Nephron progenitor cell (in vitro differentiated cells): ENCODE results near the gene USP48.

Experiments used
- DNase-seq: peaks from one replicate; pipeline ENCODE4 v3.0.0; 2021
- H3K27ac Mint-ChIP-seq: 2 replicates; pipeline ENCODE4 v1.8.0; 2021; ENCODE audit warnings: mild to moderate bottlenecking, moderate library complexity, mixed read lengths
- H3K27me3 Mint-ChIP-seq: 2 replicates; pipeline ENCODE4 v1.8.0; 2021; ENCODE audit warnings: mild to moderate bottlenecking, low read depth, mixed read lengths; ENCODE audit not compliant: poor library complexity
- H3K36me3 Mint-ChIP-seq: 2 replicates; pipeline ENCODE4 v1.8.0; 2021; ENCODE audit warnings: low read depth, mixed read lengths
- H3K4me1 Mint-ChIP-seq: 2 replicates; pipeline ENCODE4 v1.8.0; 2021; ENCODE audit warnings: mixed read lengths
- H3K4me3 Mint-ChIP-seq: 2 replicates; pipeline ENCODE4 v1.8.0; 2021; ENCODE audit warnings: mild to moderate bottlenecking, moderate library complexity, mixed read lengths
- H3K9me3 Mint-ChIP-seq: 2 replicates; pipeline ENCODE4 v1.8.0; 2021; ENCODE audit warnings: mild to moderate bottlenecking, moderate library complexity, mixed read lengths
- CTCF ChIP-seq: fragments of 200-600 bp; sonication (generic); IDR thresholded peaks from 2 replicates; pipeline ENCODE4 v1.5.0; 2021; ENCODE audit warnings: antibody characterized with exemption

Gene USP48

GRCh38 chr1:21668232-21668950, 114.6 kb downstream of the USP48 start:
- TF ChIP-seq CTCF, result no peak
- Mint-ChIP-seq H3K4me1 (peaks cover 41% of the 10 kb centered on the region), H3K9me3 (no peaks in the 10 kb centered on the region), H3K36me3 (no peaks in the 10 kb centered on the region), H3K27ac (no peak overlapping the region), H3K27me3 (peaks cover 47% of the 10 kb centered on the region), H3K4me3 (peak overlapping the region; percentile 54)
- no peak for DNase-seq

GRCh38 chr1:21667348-21668231, 115.4 kb downstream of the USP48 start:
- Mint-ChIP-seq H3K36me3 (no peaks in the 10 kb centered on the region), H3K27me3 (peaks cover 55% of the 10 kb centered on the region), H3K9me3 (no peaks in the 10 kb centered on the region), H3K4me3 (peak overlapping the region; percentile 11), H3K27ac (no peak overlapping the region), H3K4me1 (peaks cover 33% of the 10 kb centered on the region)
- DNase-seq, result no peak
- TF ChIP-seq CTCF, result no peak

- Mint-ChIP-seq H3K9me3 (no peaks in the 10 kb centered on the region), H3K27ac (no peak overlapping the region), H3K4me1 (peaks cover 24% of the 10 kb centered on the region), H3K4me3 (peak overlapping the region; percentile 11), H3K36me3 (no peaks in the 10 kb centered on the region), H3K27me3 (peaks cover 59% of the 10 kb centered on the region)
- no peak for DNase-seq
- no peak for TF ChIP-seq CTCF
These were observed 116.2 kb downstream of the USP48 start for GRCh38 chr1:21666576-21667320.

- no peak for DNase-seq
- no peak overlapping the region for H3K4me3 Mint-ChIP-seq
- peaks cover 66% of the 10 kb centered on the region for H3K27me3 Mint-ChIP-seq
- no peak overlapping the region for H3K27ac Mint-ChIP-seq
- no peaks in the 10 kb centered on the region for H3K9me3 Mint-ChIP-seq
- H3K4me1 Mint-ChIP-seq, result peaks cover 17% of the 10 kb centered on the region
- no peak for TF ChIP-seq CTCF
- no peaks in the 10 kb centered on the region for H3K36me3 Mint-ChIP-seq
These were observed 117.0 kb downstream of the USP48 start for GRCh38 chr1:21665711-21666575.

DNA sequence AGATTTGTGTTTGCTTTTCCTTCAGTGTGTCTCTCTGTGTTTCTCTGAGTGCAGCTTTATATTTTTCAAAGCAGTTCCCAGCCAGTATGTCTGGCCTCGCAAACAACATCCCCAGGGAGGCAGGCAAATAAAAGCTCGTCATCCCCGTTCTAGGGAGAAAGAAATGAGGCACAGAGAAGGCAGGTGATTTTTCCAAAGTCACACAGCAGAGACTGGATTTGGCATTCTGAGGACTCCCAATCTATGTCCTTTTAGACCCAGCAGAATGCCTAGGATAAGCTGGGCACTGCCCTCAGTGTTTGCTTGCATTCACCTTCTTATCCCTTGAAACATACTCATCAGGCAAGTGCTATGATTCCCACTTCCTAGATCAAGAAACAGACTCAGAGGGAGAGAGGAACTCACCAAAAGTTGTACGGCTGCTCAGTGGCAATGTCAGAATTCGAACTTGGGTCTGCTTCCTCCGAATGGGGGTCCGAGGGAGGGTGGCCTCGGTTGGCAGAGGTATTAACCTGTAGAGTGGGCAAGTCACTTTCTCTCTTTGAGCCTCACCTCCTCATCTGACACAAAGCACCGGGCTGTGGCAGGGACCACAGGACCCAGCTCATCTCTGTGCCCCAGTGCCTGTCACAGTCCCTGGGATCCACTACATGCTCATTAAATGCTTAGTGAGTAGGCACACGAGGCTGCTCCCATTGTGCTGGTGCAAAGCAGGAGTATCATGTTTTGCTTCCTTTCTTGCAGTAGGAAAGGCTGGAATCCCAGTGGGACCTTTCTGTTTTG, 118.0 kb downstream of the USP48 start:
- Mint-ChIP-seq H3K36me3 (no peaks in the 10 kb centered on the region), H3K27ac (no peak overlapping the region), H3K27me3 (peaks cover 66% of the 10 kb centered on the region), H3K4me1 (peaks cover 10% of the 10 kb centered on the region), H3K4me3 (no peak overlapping the region), H3K9me3 (no peaks in the 10 kb centered on the region)
- DNase-seq, result no peak
- no peak for TF ChIP-seq CTCF
